ENCODE measurements around the gene DTWD2. TPM values are rescaled to one million over a fixed set of nuclear protein-coding genes. Genes with fewer than 3 reads are reported as not detected.

DTWD2 gene
- total and polyA plus RNA-seq, 2 experiments from 2014 or later: 4.1 to 15.4 TPM

DNA sequence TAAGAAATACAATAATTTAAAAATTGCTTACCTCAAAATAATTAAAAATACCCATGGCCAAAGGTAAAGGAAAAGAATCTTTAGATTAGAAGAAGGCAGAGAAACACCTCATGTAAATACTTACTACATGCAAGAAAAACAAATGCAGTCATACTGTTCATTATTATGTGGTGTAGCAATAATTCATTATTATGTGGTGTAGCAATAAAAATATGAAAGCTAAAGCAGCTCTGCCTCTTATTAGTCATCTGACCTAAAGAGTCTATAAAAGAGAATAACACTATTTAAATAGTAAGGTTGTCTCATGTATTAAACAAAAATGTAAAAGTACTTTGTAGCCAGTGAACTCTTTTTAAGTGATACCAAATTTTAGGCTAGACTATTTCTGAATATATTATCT lies 6.6 kb downstream of the DTWD2 start:
- Histone ChIP-seq H3K4me2 (no peak overlapping the region), H3K36me3 (ENCODE audit: insufficient read depth) (no peaks in the 10 kb centered on the region), H2AFZ (no peak overlapping the region), H4K20me1 (replicated peaks; ENCODE audit: insufficient read depth) (no peaks in the 10 kb centered on the region), H3K27me3 (ENCODE audit: insufficient read depth) (no peaks in the 10 kb centered on the region), H3K79me2 (replicated peaks; ENCODE audit: insufficient read depth) (no peaks in the 10 kb centered on the region; the same call in 1 of the 2 replicates), H3K4me3 (no peak overlapping the region), H3K9me2 (ENCODE audit: insufficient read depth) (peaks cover under 1% of the 10 kb centered on the region; the same call in 1 of the 2 replicates), H3K27ac (ENCODE audit: low read depth) (no peak overlapping the region), H3K4me1 (ENCODE audit: insufficient read depth) (no peaks in the 10 kb centered on the region), H3F3A (replicated peaks; ENCODE audit: low read depth) (no peaks in the 10 kb centered on the region)
- Mint-ChIP-seq H3K27ac (no peak overlapping the region), H3K27me3 (ENCODE audit: insufficient read depth, low read depth, poor library complexity) (peaks cover 4% of the 10 kb centered on the region), H3K4me3 (no peak overlapping the region), H3K9me3 (peaks cover 19% of the 10 kb centered on the region), H3K4me1 (no peaks in the 10 kb centered on the region), H3K36me3 (ENCODE audit: low read depth) (peaks cover 16% of the 10 kb centered on the region; the same call in 2 of the 3 replicates)
- DNase-seq (ENCODE audit: low spot score) (no peak), ATAC-seq (no peak)
- TF ChIP-seq EZH2phosphoT487 (IDR thresholded peaks at IDR 0.05; ENCODE audit: unreplicated experiment): no peak
- TF ChIP-seq NANOG (IDR thresholded peaks at IDR 0.05; ENCODE audit: borderline replicate concordance): no peak
- TF ChIP-seq CREB1 (CRISPR knock-in tag; IDR thresholded peaks at IDR 0.05; ENCODE audit: low read depth): no peak
- no peak for TF ChIP-seq JUNB (IDR thresholded peaks at IDR 0.05; ENCODE audit: unreplicated experiment)
- TF ChIP-seq ZNF331 (CRISPR knock-in tag; IDR thresholded peaks at IDR 0.05; ENCODE audit: low read depth): no peak
- TF ChIP-seq, protein P1, sequence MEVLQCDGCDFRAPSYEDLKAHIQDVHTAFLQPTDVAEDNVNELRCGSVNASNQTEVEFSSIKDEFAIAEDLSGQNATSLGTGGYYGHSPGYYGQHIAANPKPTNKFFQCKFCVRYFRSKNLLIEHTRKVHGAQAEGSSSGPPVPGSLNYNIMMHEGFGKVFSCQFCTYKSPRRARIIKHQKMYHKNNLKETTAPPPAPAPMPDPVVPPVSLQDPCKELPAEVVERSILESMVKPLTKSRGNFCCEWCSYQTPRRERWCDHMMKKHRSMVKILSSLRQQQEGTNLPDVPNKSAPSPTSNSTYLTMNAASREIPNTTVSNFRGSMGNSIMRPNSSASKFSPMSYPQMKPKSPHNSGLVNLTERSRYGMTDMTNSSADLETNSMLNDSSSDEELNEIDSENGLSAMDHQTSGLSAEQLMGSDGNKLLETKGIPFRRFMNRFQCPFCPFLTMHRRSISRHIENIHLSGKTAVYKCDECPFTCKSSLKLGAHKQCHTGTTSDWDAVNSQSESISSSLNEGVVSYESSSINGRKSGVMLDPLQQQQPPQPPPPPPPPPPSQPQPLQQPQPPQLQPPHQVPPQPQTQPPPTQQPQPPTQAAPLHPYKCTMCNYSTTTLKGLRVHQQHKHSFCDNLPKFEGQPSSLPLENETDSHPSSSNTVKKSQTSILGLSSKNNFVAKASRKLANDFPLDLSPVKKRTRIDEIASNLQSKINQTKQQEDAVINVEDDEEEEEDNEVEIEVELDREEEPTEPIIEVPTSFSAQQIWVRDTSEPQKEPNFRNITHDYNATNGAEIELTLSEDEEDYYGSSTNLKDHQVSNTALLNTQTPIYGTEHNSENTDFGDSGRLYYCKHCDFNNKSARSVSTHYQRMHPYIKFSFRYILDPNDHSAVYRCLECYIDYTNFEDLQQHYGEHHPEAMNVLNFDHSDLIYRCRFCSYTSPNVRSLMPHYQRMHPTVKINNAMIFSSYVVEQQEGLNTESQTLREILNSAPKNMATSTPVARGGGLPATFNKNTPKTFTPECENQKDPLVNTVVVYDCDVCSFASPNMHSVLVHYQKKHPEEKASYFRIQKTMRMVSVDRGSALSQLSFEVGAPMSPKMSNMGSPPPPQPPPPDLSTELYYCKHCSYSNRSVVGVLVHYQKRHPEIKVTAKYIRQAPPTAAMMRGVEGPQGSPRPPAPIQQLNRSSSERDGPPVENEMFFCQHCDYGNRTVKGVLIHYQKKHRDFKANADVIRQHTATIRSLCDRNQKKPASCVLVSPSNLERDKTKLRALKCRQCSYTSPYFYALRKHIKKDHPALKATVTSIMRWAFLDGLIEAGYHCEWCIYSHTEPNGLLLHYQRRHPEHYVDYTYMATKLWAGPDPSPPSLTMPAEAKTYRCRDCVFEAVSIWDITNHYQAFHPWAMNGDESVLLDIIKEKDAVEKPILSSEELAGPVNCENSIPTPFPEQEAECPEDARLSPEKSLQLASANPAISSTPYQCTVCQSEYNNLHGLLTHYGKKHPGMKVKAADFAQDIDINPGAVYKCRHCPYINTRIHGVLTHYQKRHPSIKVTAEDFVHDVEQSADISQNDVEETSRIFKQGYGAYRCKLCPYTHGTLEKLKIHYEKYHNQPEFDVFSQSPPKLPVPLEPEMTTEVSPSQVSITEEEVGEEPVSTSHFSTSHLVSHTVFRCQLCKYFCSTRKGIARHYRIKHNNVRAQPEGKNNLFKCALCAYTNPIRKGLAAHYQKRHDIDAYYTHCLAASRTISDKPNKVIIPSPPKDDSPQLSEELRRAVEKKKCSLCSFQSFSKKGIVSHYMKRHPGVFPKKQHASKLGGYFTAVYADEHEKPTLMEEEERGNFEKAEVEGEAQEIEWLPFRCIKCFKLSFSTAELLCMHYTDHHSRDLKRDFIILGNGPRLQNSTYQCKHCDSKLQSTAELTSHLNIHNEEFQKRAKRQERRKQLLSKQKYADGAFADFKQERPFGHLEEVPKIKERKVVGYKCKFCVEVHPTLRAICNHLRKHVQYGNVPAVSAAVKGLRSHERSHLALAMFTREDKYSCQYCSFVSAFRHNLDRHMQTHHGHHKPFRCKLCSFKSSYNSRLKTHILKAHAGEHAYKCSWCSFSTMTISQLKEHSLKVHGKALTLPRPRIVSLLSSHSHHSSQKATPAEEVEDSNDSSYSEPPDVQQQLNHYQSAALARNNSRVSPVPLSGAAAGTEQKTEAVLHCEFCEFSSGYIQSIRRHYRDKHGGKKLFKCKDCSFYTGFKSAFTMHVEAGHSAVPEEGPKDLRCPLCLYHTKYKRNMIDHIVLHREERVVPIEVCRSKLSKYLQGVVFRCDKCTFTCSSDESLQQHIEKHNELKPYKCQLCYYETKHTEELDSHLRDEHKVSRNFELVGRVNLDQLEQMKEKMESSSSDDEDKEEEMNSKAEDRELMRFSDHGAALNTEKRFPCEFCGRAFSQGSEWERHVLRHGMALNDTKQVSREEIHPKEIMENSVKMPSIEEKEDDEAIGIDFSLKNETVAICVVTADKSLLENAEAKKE (CRISPR knock-in tag; IDR thresholded peaks at IDR 0.05): no peak
- TF ChIP-seq, protein P2, sequence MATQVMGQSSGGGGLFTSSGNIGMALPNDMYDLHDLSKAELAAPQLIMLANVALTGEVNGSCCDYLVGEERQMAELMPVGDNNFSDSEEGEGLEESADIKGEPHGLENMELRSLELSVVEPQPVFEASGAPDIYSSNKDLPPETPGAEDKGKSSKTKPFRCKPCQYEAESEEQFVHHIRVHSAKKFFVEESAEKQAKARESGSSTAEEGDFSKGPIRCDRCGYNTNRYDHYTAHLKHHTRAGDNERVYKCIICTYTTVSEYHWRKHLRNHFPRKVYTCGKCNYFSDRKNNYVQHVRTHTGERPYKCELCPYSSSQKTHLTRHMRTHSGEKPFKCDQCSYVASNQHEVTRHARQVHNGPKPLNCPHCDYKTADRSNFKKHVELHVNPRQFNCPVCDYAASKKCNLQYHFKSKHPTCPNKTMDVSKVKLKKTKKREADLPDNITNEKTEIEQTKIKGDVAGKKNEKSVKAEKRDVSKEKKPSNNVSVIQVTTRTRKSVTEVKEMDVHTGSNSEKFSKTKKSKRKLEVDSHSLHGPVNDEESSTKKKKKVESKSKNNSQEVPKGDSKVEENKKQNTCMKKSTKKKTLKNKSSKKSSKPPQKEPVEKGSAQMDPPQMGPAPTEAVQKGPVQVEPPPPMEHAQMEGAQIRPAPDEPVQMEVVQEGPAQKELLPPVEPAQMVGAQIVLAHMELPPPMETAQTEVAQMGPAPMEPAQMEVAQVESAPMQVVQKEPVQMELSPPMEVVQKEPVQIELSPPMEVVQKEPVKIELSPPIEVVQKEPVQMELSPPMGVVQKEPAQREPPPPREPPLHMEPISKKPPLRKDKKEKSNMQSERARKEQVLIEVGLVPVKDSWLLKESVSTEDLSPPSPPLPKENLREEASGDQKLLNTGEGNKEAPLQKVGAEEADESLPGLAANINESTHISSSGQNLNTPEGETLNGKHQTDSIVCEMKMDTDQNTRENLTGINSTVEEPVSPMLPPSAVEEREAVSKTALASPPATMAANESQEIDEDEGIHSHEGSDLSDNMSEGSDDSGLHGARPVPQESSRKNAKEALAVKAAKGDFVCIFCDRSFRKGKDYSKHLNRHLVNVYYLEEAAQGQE (IDR thresholded peaks at IDR 0.05; ENCODE audit: unreplicated experiment): no peak
- no peak for TF ChIP-seq ZNF114 (CRISPR knock-in tag; IDR thresholded peaks at IDR 0.05)
- TF ChIP-seq, protein P3, sequence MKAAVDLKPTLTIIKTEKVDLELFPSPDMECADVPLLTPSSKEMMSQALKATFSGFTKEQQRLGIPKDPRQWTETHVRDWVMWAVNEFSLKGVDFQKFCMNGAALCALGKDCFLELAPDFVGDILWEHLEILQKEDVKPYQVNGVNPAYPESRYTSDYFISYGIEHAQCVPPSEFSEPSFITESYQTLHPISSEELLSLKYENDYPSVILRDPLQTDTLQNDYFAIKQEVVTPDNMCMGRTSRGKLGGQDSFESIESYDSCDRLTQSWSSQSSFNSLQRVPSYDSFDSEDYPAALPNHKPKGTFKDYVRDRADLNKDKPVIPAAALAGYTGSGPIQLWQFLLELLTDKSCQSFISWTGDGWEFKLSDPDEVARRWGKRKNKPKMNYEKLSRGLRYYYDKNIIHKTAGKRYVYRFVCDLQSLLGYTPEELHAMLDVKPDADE (IDR thresholded peaks at IDR 0.05): no peak
- TF ChIP-seq STAT1 (IDR thresholded peaks at IDR 0.05; ENCODE audit: unreplicated experiment): no peak
- no peak for TF ChIP-seq POLR2AphosphoS5 (IDR thresholded peaks at IDR 0.05; ENCODE audit: low read depth)
- TF ChIP-seq EZH2 (IDR thresholded peaks at IDR 0.05; ENCODE audit: low read depth, unreplicated experiment): no peak
- TF ChIP-seq, protein P4, sequence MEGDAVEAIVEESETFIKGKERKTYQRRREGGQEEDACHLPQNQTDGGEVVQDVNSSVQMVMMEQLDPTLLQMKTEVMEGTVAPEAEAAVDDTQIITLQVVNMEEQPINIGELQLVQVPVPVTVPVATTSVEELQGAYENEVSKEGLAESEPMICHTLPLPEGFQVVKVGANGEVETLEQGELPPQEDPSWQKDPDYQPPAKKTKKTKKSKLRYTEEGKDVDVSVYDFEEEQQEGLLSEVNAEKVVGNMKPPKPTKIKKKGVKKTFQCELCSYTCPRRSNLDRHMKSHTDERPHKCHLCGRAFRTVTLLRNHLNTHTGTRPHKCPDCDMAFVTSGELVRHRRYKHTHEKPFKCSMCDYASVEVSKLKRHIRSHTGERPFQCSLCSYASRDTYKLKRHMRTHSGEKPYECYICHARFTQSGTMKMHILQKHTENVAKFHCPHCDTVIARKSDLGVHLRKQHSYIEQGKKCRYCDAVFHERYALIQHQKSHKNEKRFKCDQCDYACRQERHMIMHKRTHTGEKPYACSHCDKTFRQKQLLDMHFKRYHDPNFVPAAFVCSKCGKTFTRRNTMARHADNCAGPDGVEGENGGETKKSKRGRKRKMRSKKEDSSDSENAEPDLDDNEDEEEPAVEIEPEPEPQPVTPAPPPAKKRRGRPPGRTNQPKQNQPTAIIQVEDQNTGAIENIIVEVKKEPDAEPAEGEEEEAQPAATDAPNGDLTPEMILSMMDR (conservative IDR thresholded peaks at IDR 0.05; ENCODE audit: low read depth in 2 of 2): no peak
